Stimulated activated CD4-positive, alpha-beta T cell treated with anti-CD3 and anti-CD28 coated beads, Interleukin-2, amount 100 ng/mL, for 48 hours (primary cell): Measurements from ENCODE around the gene AGA.

Experiments used
- DNase-seq, 2 donors: peaks; one replicate each; pipeline ENCODE4 v3.0.0-alpha.2; 2020

Gene AGA

GRCh38 chr4:177441803-177442622 lies at the start of gene AGA:
Gene AGA, minus strand, starts transcription at chr4:177442437. Its CDS starts 62 bp downstream, at chr4:177442375.
- DNase-seq: peak; percentile 94

- no peak for DNase-seq
Measured at GRCh38 chr4:177492022-177492421, 49.8 kb upstream of the AGA start.

DNA sequence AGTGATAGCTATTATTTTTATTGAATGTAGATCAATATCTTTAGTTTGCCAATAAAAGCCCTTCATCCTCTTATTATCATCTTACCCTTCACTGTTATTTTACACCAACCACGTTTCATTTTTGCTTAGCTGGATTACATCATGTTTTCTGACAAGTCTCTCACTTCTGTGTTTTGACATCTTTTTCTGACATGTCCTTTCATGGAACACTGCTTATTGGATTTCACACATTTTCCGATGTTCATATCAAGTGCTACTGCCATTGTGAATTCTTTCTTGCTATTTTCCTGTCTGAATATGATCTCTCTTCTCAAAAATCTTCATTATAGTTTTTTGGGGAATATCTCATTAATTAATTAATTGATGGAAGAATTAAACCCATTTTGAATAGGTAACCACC lies 48.5 kb upstream of the AGA start:
- no peak for DNase-seq

GRCh38 chr4:177489471-177490246 lies 47.4 kb upstream of the AGA start:
- DNase-seq: no peak

- no peak for DNase-seq
Measured at GRCh38 chr4:177487977-177488376, 45.7 kb upstream of the AGA start.

GRCh38 chr4:177485528-177485927 lies 43.3 kb upstream of the AGA start:
- no peak for DNase-seq

DNA sequence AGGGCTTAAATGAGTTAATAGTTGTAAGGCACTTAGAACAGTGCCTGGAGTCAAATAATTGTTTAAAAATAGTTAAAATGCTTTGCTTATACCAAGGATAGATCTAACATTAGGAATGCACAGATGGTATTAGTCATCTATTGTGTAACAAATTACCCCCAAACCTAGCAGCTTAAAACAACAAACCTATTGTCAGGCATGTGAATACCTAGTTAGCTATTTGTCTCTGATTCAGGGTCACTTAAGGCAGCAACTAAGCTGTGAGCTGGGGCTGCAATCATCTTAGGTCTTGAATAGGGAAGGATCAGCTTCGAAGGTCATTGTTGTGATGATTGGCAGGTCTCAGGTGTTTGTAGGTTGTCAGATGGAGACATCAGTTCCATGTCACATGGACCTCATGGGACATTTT lies 42.4 kb upstream of the AGA start:
- no peak for DNase-seq

GRCh38 chr4:177483760-177484159 lies 41.5 kb upstream of the AGA start:
- DNase-seq: no peak

DNA sequence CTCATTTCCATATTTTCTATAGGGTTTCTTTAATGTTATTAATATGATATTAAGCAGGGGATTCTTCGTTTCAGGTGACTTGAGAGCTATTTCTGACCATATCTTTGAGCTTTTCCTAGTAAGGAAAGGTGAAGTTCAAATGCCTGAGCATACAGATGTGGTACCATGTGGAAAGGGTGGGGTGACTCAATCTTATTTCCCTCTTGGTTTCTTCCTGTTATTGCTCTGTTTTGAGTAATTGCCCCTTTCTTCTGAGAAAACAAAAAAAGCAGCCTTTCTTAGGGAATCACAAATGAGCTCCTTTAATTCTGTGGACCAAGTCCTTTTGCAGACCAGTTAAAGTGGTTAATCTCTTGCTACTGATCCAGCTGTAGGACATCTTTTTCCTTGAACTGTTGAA lies 41.0 kb upstream of the AGA start:
- DNase-seq: no peak

DNA sequence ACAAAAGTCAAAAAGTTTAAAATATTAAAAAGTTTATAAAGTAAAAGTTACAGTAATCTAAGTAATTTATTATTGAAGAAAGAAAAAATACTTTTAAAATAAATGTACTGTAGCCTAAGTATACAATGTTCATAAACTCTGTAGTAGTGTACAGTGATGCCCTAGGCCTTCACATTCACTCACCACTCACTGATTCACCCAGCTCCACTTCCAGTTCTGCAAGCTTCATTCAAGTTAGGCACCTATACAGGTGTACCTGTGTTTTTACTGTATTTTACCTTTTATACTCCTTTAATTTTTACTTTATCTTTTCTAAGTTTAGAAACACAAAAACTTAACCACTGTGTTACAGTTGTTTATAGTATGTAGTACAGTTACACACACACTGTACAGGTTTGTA lies 40.1 kb upstream of the AGA start:
- DNase-seq: no peak

DNA sequence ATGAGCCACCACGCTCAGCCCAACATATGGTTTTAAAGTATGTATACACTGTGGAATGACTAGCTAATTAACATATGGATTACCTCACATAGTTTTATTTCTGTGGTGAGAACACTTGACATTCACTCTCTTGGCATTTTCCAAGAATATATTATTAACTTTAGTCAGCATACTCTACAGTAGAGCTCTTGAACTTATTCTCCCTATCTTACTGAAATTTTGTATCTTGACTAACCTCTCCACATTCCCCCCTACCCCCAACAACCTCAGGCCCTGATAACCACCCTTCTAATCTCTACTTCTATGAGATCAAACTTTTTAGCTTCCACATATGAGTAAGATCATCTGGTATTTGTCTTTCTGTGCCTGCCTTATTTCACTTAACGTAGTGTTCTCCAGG lies 38.6 kb upstream of the AGA start:
- no peak for DNase-seq

- no peak for DNase-seq
Measured at GRCh38 chr4:177479063-177479462, 36.8 kb upstream of the AGA start.

- no peak for DNase-seq
Measured at GRCh38 chr4:177478496-177478895, 36.3 kb upstream of the AGA start.

GRCh38 chr4:177473991-177474390 lies 31.8 kb upstream of the AGA start:
- no peak for DNase-seq

DNA sequence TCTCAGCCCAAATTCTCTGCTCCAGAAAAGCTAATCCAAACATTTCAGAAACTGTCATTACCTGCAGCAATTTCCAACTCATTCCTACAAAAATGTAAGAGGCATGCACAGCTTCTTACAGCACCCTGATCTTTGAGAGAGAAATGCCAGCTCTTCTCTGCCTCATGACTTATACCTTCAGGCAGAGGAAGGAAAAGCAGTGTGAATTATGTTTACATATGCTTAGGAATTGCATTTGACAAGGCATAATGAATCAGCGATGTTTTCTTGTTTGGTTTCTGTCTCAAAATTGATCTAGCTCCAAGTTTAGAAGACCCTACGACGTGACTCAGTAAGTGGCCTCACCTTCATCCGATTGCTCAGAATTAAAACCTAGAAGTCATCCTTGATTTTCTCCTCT lies 21.8 kb upstream of the AGA start:
- DNase-seq: no peak

GRCh38 chr4:177461606-177462005 lies 19.4 kb upstream of the AGA start:
- no peak for DNase-seq

DNA sequence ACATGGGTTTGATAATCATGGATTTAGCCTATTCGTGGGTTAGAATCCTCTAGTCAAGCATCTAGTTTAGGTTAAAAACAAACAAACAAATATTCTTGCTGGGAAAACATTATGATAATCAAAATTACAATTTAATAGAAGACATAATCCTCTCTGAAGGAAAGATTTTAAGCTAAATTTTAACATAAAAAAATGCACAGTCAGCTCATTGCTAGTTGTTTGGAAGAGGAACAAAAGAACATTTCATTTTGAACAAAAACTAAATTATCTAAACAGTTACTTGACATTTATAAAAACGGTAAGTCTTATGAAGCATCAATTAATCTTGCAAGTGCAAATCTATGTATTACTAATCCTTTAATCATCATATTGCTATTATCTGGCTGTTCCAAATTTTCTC lies 18.2 kb upstream of the AGA start:
- DNase-seq: no peak

GRCh38 chr4:177455561-177455970 lies 13.3 kb upstream of the AGA start:
- DNase-seq: no peak

DNA sequence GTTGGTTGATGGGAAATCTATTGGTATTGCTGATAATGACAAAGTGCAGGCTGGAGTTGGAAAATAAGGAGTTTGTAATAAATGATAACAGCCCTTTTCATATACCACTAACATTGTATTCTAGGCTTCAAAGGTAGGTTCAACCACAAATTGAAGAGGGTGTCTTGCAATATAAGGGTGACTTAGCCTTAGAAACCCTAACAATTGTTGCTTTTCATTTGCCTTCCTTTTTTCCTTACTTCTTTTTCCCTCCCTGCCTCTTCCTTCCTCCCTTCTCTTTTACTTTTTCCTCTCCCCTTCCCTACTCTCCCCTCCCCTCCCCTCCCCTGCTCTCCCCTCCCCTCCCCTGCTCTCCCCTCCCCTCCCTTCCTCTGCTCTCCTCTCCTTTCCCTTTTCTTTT lies 10.9 kb upstream of the AGA start:
- DNase-seq: no peak

DNA sequence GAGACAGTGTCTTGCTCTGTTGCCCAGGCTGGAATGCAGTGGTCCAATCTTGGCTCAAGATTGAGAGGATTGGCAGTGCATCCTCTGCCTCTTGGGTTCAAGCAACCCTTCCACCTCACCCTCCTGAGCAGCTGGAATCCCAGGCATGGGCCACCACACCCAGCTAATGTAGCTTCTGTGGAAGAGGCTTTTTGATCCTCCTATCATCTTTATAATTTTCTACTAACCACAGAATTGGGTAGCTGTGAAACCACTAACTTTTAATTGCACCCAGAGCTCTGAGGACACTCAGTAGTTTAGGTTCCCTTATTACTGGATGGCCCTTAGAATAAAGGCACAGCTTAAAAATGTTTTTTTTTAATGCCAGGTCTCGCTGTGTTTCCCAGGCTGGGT lies 8.9 kb upstream of the AGA start:
- no peak for DNase-seq

DNA sequence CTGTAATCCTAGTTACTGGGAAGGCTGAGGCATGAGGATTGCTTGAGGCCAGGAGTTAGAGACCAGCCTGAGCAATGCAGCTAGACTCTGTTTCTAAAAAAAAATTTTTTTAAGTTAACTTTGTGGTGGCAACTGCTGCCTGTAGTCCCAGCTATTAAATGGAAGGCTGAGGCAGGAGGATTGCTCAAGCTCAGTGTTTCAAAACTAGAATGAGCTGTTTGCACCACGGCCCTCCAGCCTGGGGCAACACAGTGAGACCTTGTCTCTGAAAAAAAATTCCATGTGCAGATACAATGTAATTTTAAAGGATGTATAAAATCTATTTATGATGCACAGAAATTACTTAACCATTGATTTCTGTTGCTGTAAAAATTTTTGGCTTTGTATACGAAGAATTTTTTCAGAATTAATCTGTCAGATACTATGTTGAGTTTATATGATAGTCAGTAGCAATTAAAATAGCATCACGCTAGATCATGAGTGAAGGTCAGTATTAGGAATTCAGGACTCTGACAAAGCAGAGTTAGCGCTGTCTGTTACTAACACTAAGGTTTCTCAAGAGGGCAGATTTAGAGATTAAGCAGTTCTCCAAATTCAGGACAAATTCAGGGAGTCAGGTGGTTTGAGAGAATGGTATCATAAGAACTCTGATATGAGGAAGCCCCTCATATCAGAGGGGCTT lies 8.3 kb upstream of the AGA start:
- no peak for DNase-seq

DNA sequence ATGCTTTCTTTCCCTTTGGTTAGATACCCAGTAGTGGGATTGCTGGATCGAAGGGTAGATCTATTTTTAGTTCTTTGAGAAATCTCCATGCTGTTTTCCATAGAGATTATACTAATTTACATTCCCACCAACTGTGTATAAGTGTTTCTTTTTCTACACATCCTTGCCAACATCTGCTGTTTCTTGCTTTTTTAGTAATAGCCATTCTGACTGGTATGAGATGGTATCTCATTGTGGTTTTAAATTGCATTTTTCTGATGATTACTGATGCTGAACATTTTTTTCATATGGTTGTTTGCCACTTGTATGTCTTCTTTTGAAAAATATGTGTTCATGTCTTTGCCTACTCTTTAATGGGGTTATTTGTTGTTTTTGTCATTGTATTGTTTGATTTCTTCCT lies 6.6 kb upstream of the AGA start:
- DNase-seq: no peak

- no peak for DNase-seq
Measured at GRCh38 chr4:177447417-177448004, 5.3 kb upstream of the AGA start.
